NCI-H524 (cell line): ENCODE data around the gene WDR77.
A peak's percentile ranks its signal among the peaks of the same experiment; 100 is the strongest.

Experiments
- DNase-seq, 2 experiments: peaks; one replicate each; lab custom pipeline; 2025; lab: John Stamatoyannopoulos, UW

WDR77 gene

GRCh38 chr1:111469539-111469938 lies 20.5 kb upstream of the WDR77 start:
- DNase-seq = no peak

- peak; percentile 27 to 63 for DNase-seq
Measured at GRCh38 chr1:111468717-111469100, 19.7 kb upstream of the WDR77 start.

DNA sequence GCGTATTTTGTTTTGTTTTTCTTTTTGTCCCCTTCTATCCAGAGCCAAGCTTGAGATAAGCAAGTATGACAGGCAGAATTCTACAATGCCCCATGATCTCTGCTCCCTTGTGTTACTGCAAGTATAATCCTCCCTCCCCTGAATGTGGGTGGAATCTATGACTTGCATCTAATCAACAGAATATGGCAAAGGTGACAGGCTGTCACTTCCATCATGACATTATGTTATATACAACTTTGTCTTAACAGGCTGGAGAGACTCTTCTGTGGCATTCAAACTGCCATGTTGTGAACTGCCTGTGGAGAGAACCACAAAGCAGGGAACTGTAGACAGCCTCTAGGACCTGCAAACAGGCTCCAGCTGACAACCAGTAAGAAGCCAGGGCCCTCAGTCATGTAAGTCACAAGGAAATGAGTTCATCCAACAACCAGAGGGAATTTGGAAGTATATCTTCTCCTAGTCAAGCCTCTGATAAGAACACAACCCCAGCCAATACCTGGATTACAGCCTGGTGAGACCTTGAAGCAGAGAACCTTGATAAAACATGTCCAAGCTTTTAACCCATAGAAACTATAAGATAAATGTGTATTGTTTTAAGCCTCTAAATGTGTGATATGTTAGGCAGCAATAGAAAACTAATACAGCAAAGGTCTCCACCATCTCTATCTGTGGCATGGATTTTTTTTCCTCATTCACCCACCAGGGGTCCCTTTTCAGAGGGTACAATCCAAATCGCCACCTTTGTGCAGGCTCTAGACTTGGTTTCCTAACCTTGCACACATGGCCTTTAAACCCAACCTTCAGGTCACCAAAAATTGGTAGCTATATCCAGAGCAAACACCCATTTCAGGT lies 19.0 kb upstream of the WDR77 start:
- DNase-seq = no peak

GRCh38 chr1:111466480-111466879 lies 17.4 kb upstream of the WDR77 start:
- DNase-seq = no peak

GRCh38 chr1:111465754-111466153 lies 16.7 kb upstream of the WDR77 start:
- DNase-seq = no peak

DNA sequence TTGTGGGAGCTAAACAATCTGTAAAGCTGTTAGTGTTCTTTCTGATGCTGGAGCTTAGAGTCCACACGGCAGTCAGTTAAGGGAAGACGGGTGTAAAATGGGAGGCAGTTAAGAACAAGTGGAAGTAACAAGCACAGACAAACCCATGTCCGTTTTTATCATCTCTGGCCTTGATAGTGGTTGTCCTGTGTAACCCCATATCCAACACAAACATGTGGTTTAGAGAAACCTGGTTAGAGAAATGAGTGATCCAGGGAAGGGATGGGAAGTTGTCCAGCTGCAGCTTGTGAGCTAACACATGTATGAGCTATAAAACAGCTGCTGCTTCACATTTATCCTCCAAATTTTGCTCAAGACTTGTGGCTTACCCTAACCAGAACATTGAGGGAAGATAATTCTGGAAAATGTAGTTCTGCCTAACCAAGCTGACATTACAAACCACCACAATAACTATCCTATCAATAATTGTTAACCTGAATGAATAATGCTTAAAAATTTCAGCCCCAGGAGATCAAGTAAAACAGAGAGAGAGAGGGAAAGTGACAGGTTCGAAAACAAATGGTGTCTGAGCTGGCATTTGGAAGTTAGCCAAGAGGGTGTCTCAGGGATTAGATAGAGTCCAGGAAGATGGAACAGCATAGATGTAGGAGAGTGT lies 14.1 kb upstream of the WDR77 start:
- peak in 1 of 2 experiments; percentile 37 for DNase-seq

GRCh38 chr1:111462370-111463028 lies 13.4 kb upstream of the WDR77 start:
- no peak for DNase-seq

DNA sequence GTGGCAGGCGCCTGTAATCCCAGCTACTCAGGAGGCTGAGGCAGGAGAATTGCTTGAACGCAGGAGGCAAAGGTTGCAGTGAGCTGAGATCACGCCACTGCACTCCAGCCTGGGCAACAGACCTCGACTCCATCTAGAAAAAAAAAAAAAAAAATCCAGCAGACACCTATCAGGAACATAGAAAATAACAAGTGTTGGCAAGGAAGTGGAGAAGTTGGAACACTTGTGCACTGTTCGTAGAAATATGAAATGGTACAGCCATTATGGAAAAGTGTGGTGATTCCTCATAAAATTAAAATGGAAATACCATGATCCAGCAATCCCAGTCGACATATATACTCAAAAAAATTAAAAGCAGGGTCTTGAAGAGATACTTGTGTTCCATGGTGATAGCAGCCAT lies 12.7 kb upstream of the WDR77 start:
- no peak for DNase-seq

DNA sequence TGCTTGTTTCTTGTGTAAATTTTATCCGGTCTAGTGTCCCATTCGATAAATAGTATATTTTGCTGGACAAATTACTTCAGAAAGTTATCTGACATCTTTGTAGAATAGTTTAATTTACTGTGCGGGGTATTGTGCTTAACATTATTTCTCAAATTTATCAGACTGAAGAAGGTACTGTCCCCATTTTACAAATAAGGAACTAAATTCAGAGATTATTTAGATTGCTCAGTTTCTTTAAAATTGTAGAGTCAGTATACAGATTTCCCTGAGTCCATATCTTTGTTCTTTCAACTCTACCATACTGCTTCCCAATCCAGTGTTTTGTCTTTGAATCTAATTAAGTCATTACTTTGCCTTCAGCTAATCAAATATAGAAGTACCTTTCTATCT lies 6.6 kb upstream of the WDR77 start:
- DNase-seq = no peak

DNA sequence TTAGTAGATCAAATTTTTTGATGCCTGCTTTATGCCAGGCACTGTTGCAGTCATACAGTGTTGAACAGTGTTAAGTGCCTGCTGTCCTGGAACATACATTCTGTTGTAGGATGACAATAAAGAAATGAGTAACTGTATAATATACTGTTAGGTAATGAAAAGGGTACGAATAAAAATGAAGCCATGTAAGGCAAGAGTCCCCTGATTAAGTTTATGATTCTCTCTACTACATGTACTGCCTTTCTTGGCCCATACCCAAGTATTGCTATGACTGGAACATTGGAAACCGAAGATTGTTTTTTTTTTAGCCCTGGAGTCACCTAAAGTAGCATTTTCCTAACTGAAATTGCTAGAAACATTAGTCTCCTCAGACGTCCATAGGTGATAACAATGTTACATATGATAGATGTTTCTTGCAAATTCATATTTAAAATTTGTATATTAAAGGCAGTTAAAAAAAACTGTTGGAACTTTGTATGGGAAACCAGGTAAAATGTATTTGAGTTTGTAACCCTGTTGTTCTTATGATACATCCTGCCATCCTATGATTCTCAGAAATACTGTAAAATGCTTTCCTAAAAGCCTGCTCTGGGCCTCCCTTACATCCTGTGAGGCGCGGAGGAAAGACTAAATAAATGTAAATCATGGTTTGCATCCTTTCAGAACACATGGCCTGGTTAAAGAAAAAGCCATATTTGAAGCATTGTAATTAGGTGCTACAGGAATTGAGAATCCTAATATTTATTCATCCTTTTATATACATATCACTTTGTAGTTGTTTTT lies 6.0 kb upstream of the WDR77 start:
- DNase-seq = no peak

DNA sequence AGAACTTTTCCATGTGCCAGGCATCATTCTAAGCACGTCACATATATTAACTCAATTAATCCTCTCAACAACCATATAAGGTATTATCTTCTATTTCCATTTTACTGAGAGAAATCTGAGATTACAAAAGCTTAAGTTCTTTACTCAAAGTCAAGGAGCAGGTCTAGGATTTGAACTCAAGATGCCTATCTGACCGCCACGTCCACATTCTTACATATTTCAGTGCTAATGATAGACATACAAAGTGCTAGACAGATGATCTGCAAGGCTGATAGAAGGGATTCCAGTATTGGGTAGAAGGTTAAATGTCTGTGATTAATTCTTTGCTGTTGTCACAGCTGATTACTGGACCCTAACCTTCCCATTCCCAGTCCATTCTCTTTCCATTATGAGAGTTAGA lies 4.7 kb upstream of the WDR77 start:
- no peak for DNase-seq

- DNase-seq = no peak
Measured at GRCh38 chr1:111452581-111452980, 3.5 kb upstream of the WDR77 start.

DNA sequence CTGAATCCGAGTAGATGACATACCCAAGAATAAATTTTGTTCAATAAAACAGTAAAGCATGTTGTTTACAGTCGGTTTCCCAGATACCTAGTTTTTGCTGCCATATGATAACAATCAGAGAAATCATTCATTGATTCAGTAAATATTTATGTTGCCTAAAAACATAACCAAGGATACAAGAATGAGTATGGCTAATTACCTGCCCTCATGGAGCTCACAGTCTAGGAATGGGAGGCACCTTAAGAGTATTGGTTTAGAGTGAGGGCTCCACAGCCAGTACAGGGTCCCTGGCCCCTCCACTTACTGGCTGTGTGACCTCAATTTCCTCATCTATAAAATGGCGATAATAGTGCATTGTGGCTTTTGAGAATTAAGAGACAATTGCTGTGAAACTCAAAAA lies 1.1 kb upstream of the WDR77 start:
- DNase-seq = no peak

DNA sequence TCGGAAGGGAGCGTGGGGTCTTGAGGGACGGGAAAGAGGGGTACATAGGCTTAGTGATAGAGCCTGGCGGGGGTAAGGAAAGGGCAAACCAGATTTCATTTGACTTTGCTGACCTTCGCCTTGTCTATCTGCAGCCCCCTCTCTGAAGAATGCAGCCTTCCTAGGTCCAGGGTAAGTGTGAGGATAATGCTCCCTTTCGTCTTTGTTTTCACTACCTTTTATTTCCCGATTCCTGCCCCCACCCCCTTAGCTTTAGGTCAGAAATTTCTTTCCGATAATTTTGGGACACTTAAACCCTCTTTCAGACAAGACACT lies 604 bp upstream of the WDR77 start:
- no peak for DNase-seq

DNA sequence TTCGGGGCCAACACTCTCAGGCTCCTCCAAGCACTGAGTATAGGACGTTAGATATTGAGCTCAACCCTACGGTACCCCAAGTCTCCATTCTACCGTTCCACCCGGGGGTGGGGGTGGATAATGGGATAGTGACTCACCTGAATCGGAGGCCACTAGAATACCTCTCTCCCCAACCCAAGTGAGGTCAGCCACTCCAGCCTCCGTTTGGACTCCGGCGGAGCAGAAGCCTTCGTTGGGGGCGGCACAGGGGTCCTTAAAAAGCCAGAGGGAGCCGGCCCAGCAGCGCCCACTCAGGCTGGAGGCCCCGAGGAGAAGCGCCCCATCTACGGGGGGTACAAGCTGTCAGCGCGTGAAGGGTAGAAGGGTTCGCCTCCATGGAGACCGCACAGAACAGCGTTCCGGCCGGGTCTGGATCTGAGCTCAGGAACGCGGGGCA lies 556 bp downstream of the WDR77 start:
- peak in 1 of 2 experiments; percentile 26 for DNase-seq

DNA sequence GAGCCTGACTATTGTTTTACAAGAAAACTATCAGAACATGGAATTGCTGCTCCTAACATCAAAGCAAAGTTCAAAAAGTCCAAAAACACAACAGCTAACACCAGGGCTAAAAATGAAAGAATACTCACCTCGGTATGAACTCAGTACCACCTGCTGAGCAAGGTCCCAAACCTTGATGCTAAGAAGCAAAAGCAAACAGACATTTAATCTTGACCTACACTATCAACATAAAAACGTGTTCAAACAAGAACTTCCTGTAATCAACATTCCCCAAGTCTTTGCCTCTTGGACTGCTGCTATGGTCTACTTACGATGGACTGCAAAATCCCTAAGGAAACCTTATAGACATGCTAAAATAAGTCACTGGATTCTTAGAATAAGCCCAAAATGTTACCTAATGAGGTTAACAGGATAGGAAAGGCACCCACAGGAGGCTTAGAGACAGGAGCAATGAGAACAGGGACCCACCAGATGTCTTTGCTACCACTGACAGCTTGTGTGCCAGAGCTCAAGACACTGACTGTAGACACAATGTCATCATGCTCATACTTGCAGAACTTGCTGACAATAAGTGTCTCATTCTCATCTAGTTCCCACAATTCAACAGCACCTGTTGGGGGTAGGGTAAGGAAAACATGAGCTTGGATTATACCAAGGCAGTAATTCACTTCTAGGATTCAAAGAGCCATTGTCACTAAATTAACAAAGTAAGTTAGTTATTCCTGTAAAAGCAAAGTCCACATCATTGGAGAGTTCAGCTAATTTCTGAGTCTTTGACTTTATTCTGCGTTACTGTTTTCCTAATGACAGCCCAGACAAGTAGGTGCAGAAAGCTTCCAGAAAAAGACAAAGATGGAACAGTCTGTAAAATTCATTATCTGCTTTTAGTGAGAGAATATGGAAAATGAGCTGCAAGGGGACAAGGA lies 1.8 kb downstream of the WDR77 start:
- no peak for DNase-seq

- DNase-seq = no peak
Measured at GRCh38 chr1:111446546-111446945, 2.5 kb downstream of the WDR77 start.

DNA sequence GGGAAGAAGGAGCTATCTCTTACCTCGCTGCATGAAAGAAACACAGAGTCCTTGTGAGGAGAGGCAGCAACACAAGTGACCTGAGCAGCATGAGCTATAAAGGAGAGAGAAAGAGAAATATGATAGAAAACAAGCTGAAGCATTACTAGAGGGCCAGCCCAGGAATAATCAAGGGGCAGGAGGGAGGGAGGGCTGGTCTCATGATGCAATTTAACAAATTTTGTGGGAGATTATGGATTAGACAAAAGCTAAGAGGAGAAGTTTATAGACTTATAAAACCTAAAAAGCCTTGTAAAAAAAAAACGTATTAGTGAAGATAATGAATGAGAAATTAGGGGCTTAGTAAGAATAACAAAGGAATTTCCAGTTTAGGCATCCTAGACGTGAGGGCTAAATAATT lies 5.0 kb downstream of the WDR77 start:
- no peak for DNase-seq

DNA sequence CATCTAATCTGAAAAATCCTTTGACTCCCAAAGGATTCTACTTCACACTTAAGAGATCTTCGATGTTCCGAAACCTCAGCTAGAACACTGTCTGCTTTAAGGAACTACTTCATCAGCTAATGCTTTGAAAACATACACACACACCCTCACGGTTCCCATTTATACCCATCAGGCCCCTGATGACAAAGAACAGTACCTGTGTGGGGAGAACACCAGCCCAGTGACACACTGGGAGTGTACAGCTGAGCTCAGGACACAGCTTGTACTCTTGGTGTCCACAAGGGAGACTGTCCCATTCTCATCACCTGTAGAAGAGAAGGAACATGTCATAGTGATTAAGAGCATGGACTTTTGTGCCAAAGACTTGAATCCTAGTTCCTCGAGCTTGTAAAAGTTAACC lies 6.6 kb downstream of the WDR77 start:
- DNase-seq = no peak

DNA sequence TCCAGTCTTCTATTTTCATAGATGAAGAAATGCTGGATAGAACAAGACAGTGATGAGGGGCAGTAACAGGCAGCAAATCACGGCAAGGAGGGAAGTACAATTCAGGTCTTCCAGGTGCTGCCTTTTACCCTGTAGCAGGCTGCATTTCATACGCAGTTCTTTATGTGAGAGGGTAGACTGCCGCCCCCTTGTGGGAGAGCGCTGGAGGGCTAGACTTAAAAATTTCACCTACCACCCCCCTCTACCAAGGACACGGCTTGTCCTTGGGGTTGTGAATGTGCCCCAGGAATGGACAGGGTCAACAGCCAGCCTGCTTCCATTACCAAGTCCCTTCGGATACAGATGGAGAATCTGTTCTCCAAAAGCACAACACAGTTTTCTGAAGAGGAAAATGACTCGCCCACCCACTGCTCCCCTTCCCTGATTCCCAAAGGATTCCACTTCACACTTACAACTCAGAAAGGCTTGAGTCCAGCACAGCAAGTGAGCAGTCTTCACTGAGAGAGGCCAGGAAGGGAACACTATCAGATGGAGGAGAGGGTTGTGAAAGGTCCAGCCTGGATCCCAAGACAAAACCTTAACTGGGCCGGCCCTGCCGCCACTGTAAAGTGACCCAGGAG lies 7.4 kb downstream of the WDR77 start:
- DNase-seq = peak in 1 of 2 experiments; percentile 26
